Measurements from ENCODE around the gene GRK6. TPM values are rescaled to one million over a fixed set of nuclear protein-coding genes. Genes with fewer than 3 reads are reported as not detected.
A peak's percentile ranks its signal among the peaks of the same experiment; 100 is the strongest.
"Not testable (repeated sequence)": the region's sequence is repeated elsewhere in the genome, so short reads cannot be mapped to it uniquely, and the experiment has no call there.

Gene GRK6
- total RNA-seq, 4 donors from 2014 or later = 29.1 to 44.7 (median 36.3) TPM

DNA sequence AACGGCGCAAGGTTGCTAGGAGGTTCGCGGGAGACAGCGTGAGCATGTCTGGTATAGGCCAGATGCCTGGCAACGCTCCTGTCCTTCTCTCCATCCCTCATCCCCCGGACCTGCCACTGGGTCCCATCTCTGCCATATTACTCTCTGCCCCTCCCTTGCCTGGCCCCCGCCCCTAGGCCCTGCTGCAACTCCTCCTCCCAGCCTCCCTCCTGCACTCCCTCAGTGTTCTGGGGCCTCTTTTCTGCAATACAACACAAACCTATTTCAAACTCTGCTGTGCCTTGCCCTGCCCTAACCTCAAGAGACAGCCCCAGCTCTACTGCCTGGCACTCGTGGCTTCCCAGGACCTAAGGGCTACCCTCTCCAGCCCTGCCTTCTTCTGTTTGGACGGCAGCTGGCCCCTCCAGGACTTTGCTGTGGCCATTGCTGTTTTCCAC is 55.9 kb downstream of the GRK6 start:
- H3K36me3 ChIP-seq = peaks cover 30 to 57% (median 50%) of the 10 kb centered on the region in 4 donors
- intact Hi-C loops (cut with DNase I) = no loop called here
- peak overlapping the region; percentile 89 to 96 (median 94) for H3K27ac ChIP-seq (replicated peaks in 1 of 4)
- no peak for DNase-seq (ENCODE audit: extremely low spot score)
- TF ChIP-seq POLR2A (IDR thresholded peaks at IDR 0.05; ENCODE audit: low read depth) (no peak), POLR2AphosphoS5 (IDR thresholded peaks at IDR 0.05) (no peak), EP300 (IDR thresholded peaks at IDR 0.05) (no peak)
- TF ChIP-seq, protein P1, sequence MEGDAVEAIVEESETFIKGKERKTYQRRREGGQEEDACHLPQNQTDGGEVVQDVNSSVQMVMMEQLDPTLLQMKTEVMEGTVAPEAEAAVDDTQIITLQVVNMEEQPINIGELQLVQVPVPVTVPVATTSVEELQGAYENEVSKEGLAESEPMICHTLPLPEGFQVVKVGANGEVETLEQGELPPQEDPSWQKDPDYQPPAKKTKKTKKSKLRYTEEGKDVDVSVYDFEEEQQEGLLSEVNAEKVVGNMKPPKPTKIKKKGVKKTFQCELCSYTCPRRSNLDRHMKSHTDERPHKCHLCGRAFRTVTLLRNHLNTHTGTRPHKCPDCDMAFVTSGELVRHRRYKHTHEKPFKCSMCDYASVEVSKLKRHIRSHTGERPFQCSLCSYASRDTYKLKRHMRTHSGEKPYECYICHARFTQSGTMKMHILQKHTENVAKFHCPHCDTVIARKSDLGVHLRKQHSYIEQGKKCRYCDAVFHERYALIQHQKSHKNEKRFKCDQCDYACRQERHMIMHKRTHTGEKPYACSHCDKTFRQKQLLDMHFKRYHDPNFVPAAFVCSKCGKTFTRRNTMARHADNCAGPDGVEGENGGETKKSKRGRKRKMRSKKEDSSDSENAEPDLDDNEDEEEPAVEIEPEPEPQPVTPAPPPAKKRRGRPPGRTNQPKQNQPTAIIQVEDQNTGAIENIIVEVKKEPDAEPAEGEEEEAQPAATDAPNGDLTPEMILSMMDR (IDR thresholded peaks at IDR 0.05) = no peak
- H3K4me1 ChIP-seq = peaks cover 29 to 99% (median 97%) of the 10 kb centered on the region in 4 donors
- no peaks in the 10 kb centered on the region for H3K9me3 ChIP-seq
- H3K27me3 ChIP-seq = no peaks in the 10 kb centered on the region
- WGBS = 67% methylated on average over 10 of the region's 10 CpGs
- no peak overlapping the region for H3K4me3 ChIP-seq

- H3K27me3 ChIP-seq = no peaks in the 10 kb centered on the region
- no peak for DNase-seq (ENCODE audit: extremely low spot score)
- WGBS = 89% methylated on average over 9 of the region's 9 CpGs
- TF ChIP-seq POLR2A (IDR thresholded peaks at IDR 0.05; ENCODE audit: low read depth) (no peak), POLR2AphosphoS5 (IDR thresholded peaks at IDR 0.05) (peak; percentile 9 to 39)
- TF ChIP-seq, protein P1 (IDR thresholded peaks at IDR 0.05) = no peak
- peaks cover 37 to 64% (median 57%) of the 10 kb centered on the region in 4 donors for H3K36me3 ChIP-seq
- peaks cover 22 to 99% (median 93%) of the 10 kb centered on the region in 4 donors for H3K4me1 ChIP-seq
- peak overlapping the region; percentile 89 to 96 (median 94) for H3K27ac ChIP-seq (replicated peaks in 1 of 4)
- intact Hi-C loops (cut with DNase I) = no loop called here
- H3K4me3 ChIP-seq = no peak overlapping the region
- H3K9me3 ChIP-seq = no peaks in the 10 kb centered on the region
Measured at GRCh38 chr5:177483042-177483441, 56.6 kb downstream of the GRK6 start.

- Histone ChIP-seq H3K4me3 (no peak overlapping the region), H3K36me3 (peaks cover 48 to 76% (median 69%) of the 10 kb centered on the region in 4 donors), H3K9me3 (no peaks in the 10 kb centered on the region), H3K27ac (replicated peaks in 1 of 4) (peak overlapping the region; percentile 89 to 96 (median 94)), H3K27me3 (no peaks in the 10 kb centered on the region), H3K4me1 (peaks cover 10 to 99% (median 92%) of the 10 kb centered on the region in 4 donors)
- intact Hi-C loops (cut with DNase I) = no loop called here
- no peak for DNase-seq (ENCODE audit: extremely low spot score)
- WGBS = 44% methylated on average over 15 of the region's 22 CpGs
- TF ChIP-seq POLR2AphosphoS5 (IDR thresholded peaks at IDR 0.05) = peak; percentile 67 to 71
- no peak for TF ChIP-seq POLR2A (IDR thresholded peaks at IDR 0.05; ENCODE audit: low read depth)
- no peak for TF ChIP-seq EP300 (IDR thresholded peaks at IDR 0.05)
- TF ChIP-seq, protein P1 (IDR thresholded peaks at IDR 0.05) = no peak
Measured at GRCh38 chr5:177483994-177484901, 57.8 kb downstream of the GRK6 start.

DNA sequence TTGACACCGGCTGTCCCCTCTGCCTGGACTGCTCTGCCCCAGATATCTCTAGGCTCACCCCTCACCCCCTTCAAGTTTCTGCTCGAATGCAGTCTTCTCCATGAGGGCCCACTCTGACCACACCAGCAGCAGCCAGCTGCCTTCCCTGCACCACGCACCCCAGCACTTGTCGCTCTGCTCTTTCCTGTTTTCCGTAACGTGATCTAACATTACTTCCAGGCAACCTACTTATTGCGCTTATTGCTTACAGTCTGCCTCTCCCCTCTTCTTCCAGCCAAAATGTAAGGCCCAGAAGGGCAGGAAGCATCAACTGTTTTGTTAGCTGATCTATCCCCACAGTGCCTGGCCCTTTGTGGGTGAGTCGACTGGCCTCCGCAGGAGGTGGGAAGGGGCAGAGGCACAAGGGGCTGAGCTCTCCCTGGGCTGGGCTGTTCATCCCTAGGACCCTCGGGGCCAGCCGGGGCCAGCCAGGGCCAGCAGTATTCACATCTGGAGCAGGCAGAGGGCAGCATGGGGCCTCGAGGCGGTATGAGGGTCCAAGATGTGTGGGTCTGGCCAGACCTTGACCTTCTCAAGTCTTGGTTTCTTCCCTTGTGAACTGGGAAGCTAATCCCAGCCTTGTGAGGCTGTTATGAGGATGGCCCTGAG is 58.5 kb downstream of the GRK6 start:
- intact Hi-C loops (cut with DNase I) = no loop called here
- H3K27ac ChIP-seq (replicated peaks in 1 of 4) = peak overlapping the region; percentile 89 to 96 (median 94)
- H3K27me3 ChIP-seq = no peaks in the 10 kb centered on the region
- H3K4me1 ChIP-seq = peaks cover 3 to 99% (median 92%) of the 10 kb centered on the region in 4 donors
- DNase-seq (ENCODE audit: extremely low spot score) = no peak
- TF ChIP-seq POLR2AphosphoS5 (IDR thresholded peaks at IDR 0.05) (peak in 1 of 2 donors; percentile 24), POLR2A (IDR thresholded peaks at IDR 0.05; ENCODE audit: low read depth) (no peak)
- TF ChIP-seq, protein P1 (IDR thresholded peaks at IDR 0.05) = no peak
- H3K9me3 ChIP-seq = no peaks in the 10 kb centered on the region
- 68% methylated on average over 13 of the region's 13 CpGs for WGBS
- H3K4me3 ChIP-seq = no peak overlapping the region
- peaks cover 53 to 84% (median 77%) of the 10 kb centered on the region in 4 donors for H3K36me3 ChIP-seq

- H3K9me3 ChIP-seq; H3K4me3 ChIP-seq; intact Hi-C loops (cut with DNase I); H3K27me3 ChIP-seq; DNase-seq (ENCODE audit: extremely low spot score): not testable (repeated sequence)
- 93% methylated on average over 3 of the region's 3 CpGs for WGBS
- H3K36me3 ChIP-seq = peaks cover 57 to 91% (median 84%) of the 10 kb centered on the region in 4 donors
- H3K4me1 ChIP-seq = peaks cover 0 to 99% (median 92%) of the 10 kb centered on the region in 4 donors
- peak overlapping the region; percentile 93 to 96 (median 95) for H3K27ac ChIP-seq (replicated peaks in 1 of 4)
Measured at GRCh38 chr5:177485753-177486152, 59.3 kb downstream of the GRK6 start.
